Omental fat pad (tissue), 4 donors: ENCODE results near the gene SARDH. TPM values are rescaled to one million over a fixed set of nuclear protein-coding genes. Genes with fewer than 3 reads are reported as not detected.

Source experiments
- ATAC-seq: fragments of 150-250 bp; one replicate; pipeline ENCODE4 v1.9.1; 2016; ENCODE audit warnings: mild to moderate bottlenecking, moderate library complexity; ENCODE audit not compliant: low FRiP score
- DNase-seq: peaks from one replicate; pipeline ENCODE4 v3.0.0-alpha.2; 2019; ENCODE audit warnings: low spot score
- total RNA-seq, 4 donors: library from RNA; depleted of rRNA; stranded (reverse); fragments of >200 nt; gene quantifications; one replicate each; pipeline ENCODE4 v1.1.0, GENCODE V29; 2016
- TF ChIP-seq, protein P1 (sequence below), 3 donors: fragments of 450-650 bp; IDR thresholded peaks; one replicate each; pipeline ENCODE4 v1.5.1; 2016 to 2017; ENCODE audit warnings: antibody characterized with exemption in 3 of 3, mild to moderate bottlenecking in 3 of 3, moderate library complexity in 2 of 3

SARDH gene
- total RNA-seq, 4 donors from 2014 or later: 0.56 to 6.9 (median 1.8) TPM

DNA sequence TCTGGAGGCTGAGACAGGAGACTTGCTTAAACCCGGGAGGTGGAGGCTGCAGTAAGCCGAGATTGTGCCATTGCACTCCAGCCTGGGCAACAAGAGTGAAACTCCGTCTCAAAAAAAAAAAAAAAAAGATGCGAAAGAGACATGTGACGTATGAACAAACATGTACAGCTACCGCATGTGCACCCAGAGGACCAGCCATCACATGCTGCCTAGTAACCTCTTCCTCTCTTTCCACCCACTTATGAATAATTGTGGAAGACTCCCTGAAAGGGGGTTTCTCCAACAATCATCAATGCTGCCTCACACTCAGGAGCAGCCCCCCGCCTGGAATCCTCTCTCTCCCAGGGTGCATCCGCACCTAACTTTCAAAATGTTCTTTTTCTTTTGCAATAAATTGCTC lies 2.2 kb downstream of the SARDH start:
- TF ChIP-seq, protein P1, sequence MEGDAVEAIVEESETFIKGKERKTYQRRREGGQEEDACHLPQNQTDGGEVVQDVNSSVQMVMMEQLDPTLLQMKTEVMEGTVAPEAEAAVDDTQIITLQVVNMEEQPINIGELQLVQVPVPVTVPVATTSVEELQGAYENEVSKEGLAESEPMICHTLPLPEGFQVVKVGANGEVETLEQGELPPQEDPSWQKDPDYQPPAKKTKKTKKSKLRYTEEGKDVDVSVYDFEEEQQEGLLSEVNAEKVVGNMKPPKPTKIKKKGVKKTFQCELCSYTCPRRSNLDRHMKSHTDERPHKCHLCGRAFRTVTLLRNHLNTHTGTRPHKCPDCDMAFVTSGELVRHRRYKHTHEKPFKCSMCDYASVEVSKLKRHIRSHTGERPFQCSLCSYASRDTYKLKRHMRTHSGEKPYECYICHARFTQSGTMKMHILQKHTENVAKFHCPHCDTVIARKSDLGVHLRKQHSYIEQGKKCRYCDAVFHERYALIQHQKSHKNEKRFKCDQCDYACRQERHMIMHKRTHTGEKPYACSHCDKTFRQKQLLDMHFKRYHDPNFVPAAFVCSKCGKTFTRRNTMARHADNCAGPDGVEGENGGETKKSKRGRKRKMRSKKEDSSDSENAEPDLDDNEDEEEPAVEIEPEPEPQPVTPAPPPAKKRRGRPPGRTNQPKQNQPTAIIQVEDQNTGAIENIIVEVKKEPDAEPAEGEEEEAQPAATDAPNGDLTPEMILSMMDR (IDR thresholded peaks at IDR 0.05): no peak
- DNase-seq (no peak), ATAC-seq (no peak)

DNA sequence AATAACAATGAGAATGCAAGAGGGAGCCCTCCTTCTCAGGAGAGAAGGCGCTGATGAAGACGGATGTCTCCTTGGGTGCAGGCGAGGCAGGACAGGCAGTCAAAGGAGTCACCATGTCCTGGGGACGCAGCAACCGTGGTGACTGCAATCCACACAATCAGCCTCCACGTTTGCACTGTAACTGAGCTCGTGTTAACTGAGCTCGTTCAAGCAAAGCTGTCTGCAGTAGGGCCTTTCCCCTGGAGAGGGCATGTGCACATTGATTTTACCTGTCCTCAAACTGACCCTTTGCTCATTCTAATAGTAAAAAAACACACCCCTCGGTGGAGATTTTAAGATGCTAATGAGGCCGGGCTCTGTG lies 2.8 kb downstream of the SARDH start:
- no peak for ATAC-seq
- TF ChIP-seq, protein P1 (IDR thresholded peaks at IDR 0.05): no peak
- no peak for DNase-seq

DNA sequence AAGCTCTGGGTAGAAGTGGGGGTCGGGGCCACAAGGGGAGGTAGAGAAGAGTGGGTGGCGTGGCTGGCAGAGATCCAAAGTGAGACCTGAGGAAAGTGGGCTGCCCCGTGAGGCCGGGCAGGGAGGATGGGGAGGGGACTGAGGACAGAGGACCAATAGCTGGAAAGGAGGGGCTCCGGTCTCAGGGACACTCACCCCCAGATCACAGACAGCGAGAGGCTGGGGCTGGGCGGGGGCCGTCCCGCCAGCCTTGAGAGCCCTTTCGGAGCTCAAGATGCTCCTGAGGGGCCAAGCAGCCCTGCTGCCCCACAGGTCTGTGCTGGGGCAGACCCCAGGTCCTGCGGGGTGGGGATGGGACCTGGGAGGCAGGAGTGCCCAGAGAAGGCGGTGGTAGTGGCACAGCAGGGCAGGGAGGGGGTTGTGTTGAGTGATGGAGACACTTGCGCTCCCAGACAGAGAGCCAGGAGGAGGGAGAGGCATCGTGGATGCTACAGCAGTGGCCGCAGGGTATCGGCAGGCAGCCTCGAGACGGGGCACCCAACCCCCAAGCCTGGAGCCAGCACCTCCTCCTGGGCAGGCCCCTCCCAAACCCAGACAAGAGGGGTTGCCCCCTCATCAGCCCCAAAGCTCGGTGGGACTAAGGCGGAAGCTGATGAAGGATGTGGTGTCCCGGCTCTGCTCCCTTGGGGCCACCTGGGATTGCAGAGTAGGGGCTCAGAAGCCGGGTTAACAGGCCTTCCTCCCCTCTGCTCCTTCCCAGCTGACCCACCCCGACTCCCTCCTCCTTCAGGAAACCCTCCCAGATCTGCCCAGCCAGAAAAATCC lies 3.4 kb downstream of the SARDH start:
- DNase-seq (no peak), ATAC-seq (no peak)
- TF ChIP-seq, protein P1 (IDR thresholded peaks at IDR 0.05): no peak

DNA sequence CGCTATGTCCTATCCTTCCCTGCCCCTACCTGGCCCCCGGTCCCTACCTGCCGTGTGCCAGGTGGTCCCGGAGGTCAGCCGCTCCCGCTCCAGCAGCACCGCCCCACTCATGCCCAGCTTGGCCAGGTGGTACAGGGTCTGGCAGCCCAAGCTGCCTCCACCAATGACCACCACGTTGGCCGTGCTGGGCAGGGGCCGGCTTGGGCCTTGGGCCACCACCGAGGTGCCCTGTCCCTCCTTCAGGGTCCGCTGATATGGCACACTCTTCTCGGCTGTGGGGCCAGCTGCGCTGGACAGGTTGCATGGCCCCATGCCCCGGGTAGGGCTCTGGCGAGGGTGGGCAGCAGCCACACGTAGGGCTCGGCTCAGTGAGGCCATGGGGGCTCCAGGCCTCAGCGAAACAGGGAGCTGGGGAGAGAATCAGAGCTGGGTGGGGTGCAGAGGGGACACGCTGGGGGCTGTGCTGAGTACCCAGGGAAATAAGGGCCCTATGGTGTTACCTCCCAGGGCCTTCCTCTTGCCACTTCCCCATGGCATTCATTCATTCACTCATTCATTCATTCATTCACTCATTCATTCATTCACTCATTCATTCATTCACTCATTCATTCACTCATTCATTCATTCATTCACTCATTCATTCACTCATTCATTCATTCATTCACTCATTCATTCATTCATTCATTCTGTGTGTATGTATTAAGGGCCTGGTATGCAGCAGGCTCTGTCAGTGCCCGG lies 4.2 kb downstream of the SARDH start:
- TF ChIP-seq, protein P1 (IDR thresholded peaks at IDR 0.05): no peak
- no peak for DNase-seq
- no peak for ATAC-seq

DNA sequence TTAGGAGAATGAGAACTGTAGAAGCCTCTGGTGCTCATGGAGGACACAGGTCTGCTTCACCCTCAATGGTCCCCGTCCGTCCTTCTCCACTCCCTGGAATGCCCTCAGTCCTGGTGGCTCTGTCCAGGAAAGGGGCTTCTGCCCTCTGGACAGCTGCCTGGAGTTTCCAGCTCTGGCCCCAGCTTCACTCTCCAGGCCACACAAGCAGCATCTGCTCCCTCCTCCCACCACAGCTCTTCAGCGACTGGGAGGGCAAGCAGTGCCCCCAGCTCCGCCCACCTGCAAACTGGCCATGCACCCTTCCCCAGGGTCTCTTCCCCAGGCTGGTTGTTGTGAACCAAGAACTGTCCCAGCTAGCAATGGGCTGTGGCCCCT lies 4.7 kb downstream of the SARDH start:
- no peak for ATAC-seq
- TF ChIP-seq, protein P1 (IDR thresholded peaks at IDR 0.05): no peak
- DNase-seq: no peak

DNA sequence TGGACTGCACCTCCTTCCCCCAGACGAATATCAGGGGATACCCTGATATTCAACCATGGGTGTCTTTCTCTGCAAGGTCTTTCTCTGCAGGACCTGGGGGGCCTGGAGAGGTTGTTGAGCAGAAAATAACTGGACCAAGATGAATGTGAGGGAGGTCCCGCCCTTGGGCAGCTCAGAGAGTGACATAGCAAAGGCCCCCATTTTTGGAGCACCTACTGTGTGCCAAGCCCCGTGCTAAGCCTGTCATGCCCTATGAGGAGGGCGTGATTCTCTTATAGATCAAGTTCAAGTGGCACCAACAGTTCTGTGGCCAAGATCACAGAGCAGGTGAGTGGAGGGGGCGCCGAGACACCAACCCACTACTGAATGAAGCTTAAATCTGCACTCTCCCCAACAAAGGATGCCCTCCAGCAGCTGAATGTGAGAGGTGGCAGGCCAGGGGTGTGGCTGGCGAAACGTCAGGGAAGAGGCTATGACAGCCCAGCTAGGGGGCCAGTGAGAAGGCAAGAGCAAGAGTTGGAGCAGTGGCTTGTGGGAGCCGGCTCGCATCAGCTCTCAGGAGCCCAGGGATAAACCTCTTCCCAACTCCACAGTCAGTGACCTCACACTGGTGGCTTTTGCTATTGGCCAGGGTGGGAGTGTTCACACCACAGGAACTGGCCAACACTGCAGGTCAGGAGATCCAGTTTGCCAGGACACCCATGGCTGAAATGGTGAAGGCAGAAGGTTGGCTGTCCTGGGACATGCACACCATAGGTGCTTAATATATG lies 5.3 kb downstream of the SARDH start:
- DNase-seq (no peak), ATAC-seq (no peak)
- TF ChIP-seq, protein P1 (IDR thresholded peaks at IDR 0.05): no peak
